GM21515 (cell line): ENCODE data around the gene TSC1.
"Not testable (repeated sequence)": the region's sequence is repeated elsewhere in the genome, so short reads cannot be mapped to it uniquely, and the experiment has no call there.

Source experiments
- ATAC-seq: cut with Tn5 transposase; IDR thresholded peaks from one replicate; pipeline ENCODE4 v1.9.1; 2021; ENCODE audit not compliant: unreplicated experiment

TSC1 gene

GRCh38 chr9:132978112-132978450 is 33.7 kb upstream of the TSC1 start:
- ATAC-seq: no peak

- ATAC-seq: no peak
Observed at GRCh38 chr9:132976571-132976970, 32.2 kb upstream of the TSC1 start.

- ATAC-seq: no peak
Observed at GRCh38 chr9:132975961-132976360, 31.5 kb upstream of the TSC1 start.

- ATAC-seq: no peak
Observed at GRCh38 chr9:132973713-132974112, 29.3 kb upstream of the TSC1 start.

- ATAC-seq: no peak
Observed at GRCh38 chr9:132973166-132973565, 28.8 kb upstream of the TSC1 start.

- ATAC-seq: no peak
Observed at GRCh38 chr9:132970324-132971062, 26.1 kb upstream of the TSC1 start.

- no peak for ATAC-seq
Observed at GRCh38 chr9:132969783-132970182, 25.4 kb upstream of the TSC1 start.

GRCh38 chr9:132967908-132968307 is 23.5 kb upstream of the TSC1 start:
- ATAC-seq: not testable (repeated sequence)

GRCh38 chr9:132965478-132965877 is 21.1 kb upstream of the TSC1 start:
- no peak for ATAC-seq

GRCh38 chr9:132961002-132961401 is 16.6 kb upstream of the TSC1 start:
- ATAC-seq: no peak

GRCh38 chr9:132957805-132958204 is 13.4 kb upstream of the TSC1 start:
- no peak for ATAC-seq

- no peak for ATAC-seq
Observed at GRCh38 chr9:132955768-132956167, 11.4 kb upstream of the TSC1 start.

GRCh38 chr9:132955123-132955522 is 10.7 kb upstream of the TSC1 start:
- ATAC-seq: no peak

GRCh38 chr9:132949709-132950108 is 5.3 kb upstream of the TSC1 start:
- no peak for ATAC-seq

GRCh38 chr9:132948482-132949050 is 4.2 kb upstream of the TSC1 start:
- ATAC-seq: no peak

GRCh38 chr9:132947756-132948155 is 3.3 kb upstream of the TSC1 start:
- no peak for ATAC-seq

- ATAC-seq: no peak
Observed at GRCh38 chr9:132946631-132947295, 2.3 kb upstream of the TSC1 start.

- ATAC-seq: no peak
Observed at GRCh38 chr9:132946211-132946610, 1.8 kb upstream of the TSC1 start.

GRCh38 chr9:132945186-132946130 is 1.0 kb upstream of the TSC1 start:
- ATAC-seq: no peak

- ATAC-seq: peak; percentile 5
Observed at GRCh38 chr9:132943651-132944293, 644 bp downstream of the TSC1 start.
